Neutrophil (primary cell): Measurements from ENCODE around the gene SLMAP.
A peak's percentile ranks its signal among the peaks of the same experiment; 100 is the strongest.

Experiments used
- H3K27ac ChIP-seq: fragments of 200-600 bp; sonication (generic); 2 replicates; pipeline ENCODE4 v1.5.1; 2016; ENCODE audit warnings: mild to moderate bottlenecking, moderate library complexity
- H3K27me3 ChIP-seq: fragments of 200-600 bp; sonication (generic); 2 replicates; pipeline ENCODE4 v1.6.0; 2016; ENCODE audit warnings: mild to moderate bottlenecking
- H3K36me3 ChIP-seq: fragments of 200-600 bp; sonication (generic); 2 replicates; pipeline ENCODE4 v1.5.1; 2017
- H3K4me1 ChIP-seq, 2 experiments: fragments of 200-600 bp in 1 of 2; sonication (generic) in 1 of 2; 1 replicate in 1 of 2; 2 replicates in 1 of 2; pipeline versions ENCODE4 v1.5.1 to v1.6.1; 2013 to 2016; ENCODE audit warnings: low read depth in 1 of 2, low read length in 1 of 2, mild to moderate bottlenecking in 1 of 2, moderate library complexity in 1 of 2; ENCODE audit not compliant: control insufficient read depth in 1 of 2, insufficient read depth in 1 of 2
- H3K4me3 ChIP-seq, 2 experiments: fragments of 200-600 bp in 1 of 2; sonication (generic) in 1 of 2; 1 replicate in 1 of 2; 2 replicates in 1 of 2; pipeline ENCODE4 v1.5.1; 2013 to 2016; ENCODE audit warnings: low read depth in 1 of 2, low read length in 1 of 2, mild to moderate bottlenecking in 1 of 2, moderate library complexity in 1 of 2
- H3K9me3 ChIP-seq: fragments of 200-600 bp; sonication (generic); 2 replicates; pipeline ENCODE4 v1.5.1; 2016
- TF ChIP-seq, protein P1 (sequence below): fragments of 200-600 bp; sonication (generic); IDR thresholded peaks from 2 replicates; pipeline ENCODE4 v1.5.1; 2016; ENCODE audit warnings: antibody characterized with exemption

The SLMAP gene

DNA sequence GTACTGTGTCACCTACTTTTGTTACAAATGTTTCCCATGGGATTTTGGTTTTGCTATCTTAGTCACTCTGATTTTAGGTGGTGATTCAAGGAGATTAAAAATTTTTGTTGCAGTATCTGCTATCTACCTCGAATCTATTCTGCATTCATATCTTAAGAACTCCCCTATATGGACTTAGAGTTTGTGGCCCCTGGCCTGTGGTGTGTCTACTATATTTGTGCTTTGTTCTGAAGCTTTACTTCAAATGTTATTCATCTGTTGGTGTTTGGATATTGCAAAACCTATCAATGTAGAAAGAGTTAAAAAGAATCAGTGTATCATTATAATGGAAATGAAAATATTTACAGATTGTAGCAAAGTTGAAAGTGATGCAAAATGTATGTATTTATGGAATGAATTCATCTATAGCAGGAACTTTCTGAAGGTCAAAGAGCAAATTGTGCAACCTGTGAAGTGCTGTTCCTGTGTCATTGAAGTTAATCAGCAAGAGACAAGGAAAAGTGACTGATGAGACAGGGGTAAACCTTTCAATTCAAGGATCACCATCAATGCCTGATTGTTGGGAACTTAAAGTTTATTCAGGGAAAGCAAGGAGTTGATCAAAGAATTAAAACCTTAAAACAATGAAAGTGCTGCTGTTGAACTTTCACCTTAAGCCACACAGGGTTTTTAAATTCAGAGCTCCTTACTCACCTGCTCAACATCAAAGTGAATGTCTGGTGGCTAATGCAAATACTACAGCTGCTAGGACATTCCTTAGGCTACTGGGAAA lies 71.0 kb downstream of the SLMAP start:
- TF ChIP-seq, protein P1, sequence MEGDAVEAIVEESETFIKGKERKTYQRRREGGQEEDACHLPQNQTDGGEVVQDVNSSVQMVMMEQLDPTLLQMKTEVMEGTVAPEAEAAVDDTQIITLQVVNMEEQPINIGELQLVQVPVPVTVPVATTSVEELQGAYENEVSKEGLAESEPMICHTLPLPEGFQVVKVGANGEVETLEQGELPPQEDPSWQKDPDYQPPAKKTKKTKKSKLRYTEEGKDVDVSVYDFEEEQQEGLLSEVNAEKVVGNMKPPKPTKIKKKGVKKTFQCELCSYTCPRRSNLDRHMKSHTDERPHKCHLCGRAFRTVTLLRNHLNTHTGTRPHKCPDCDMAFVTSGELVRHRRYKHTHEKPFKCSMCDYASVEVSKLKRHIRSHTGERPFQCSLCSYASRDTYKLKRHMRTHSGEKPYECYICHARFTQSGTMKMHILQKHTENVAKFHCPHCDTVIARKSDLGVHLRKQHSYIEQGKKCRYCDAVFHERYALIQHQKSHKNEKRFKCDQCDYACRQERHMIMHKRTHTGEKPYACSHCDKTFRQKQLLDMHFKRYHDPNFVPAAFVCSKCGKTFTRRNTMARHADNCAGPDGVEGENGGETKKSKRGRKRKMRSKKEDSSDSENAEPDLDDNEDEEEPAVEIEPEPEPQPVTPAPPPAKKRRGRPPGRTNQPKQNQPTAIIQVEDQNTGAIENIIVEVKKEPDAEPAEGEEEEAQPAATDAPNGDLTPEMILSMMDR: no peak
- H3K4me1 ChIP-seq: peaks cover 0 to 3% of the 10 kb centered on the region in 2 experiments
- peak overlapping the region; percentile 30 for H3K27ac ChIP-seq
- H3K4me3 ChIP-seq: no peak overlapping the region
- no peaks in the 10 kb centered on the region for H3K9me3 ChIP-seq
- no peaks in the 10 kb centered on the region for H3K27me3 ChIP-seq
- peaks cover 15% of the 10 kb centered on the region for H3K36me3 ChIP-seq

DNA sequence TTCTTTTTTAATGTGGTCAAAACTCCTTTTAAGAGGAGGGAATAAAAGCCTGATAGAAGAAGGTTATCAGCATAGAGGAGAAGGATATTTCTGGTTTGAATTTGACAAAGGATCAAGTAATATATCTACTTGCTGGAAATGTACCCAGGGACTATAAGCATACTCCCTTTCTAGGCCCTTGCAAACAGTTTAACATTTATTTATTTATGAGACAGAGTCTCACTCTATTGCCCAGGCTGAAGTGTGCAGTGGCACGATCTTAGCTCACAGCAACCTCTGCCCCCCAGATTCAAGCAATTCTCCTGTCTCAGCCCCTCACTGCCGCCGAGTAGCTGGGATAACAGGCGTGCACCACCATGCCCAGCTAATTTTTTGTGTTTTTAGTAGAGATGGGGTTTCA lies 71.6 kb downstream of the SLMAP start:
- H3K4me1 ChIP-seq: peaks cover 0 to 3% of the 10 kb centered on the region in 2 experiments

DNA sequence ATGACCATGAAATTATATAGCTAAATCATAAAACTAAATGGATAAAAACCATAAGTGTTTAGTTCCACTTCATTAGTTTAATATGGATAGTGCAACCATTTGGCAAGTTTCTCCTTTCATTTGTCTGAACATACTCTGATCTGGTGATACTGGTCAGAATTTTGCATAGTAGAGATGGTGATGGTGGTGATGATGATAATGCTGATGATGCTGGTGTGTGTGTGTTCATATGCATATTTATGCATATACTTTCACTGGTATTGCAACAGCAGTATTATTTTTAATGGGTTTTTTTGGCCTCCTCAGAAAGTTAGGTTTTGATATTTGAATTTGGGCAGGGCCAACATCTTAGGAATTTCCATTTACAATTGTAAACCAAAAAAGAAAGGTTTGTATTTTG lies 76.4 kb downstream of the SLMAP start:
- no peak overlapping the region for H3K27ac ChIP-seq
- H3K36me3 ChIP-seq: peaks cover 27% of the 10 kb centered on the region
- no peak overlapping the region for H3K4me3 ChIP-seq
- H3K27me3 ChIP-seq: no peaks in the 10 kb centered on the region
- H3K4me1 ChIP-seq: no peaks in the 10 kb centered on the region
- no peaks in the 10 kb centered on the region for H3K9me3 ChIP-seq
- TF ChIP-seq, protein P1: no peak

More for the DNA sequence above, 71.6 kb downstream of the SLMAP start:
- Histone ChIP-seq H3K27ac (peak overlapping the region; percentile 30), H3K36me3 (peaks cover 21% of the 10 kb centered on the region), H3K27me3 (no peaks in the 10 kb centered on the region), H3K9me3 (no peaks in the 10 kb centered on the region), H3K4me3 (no peak overlapping the region)
- TF ChIP-seq, protein P1: no peak

DNA sequence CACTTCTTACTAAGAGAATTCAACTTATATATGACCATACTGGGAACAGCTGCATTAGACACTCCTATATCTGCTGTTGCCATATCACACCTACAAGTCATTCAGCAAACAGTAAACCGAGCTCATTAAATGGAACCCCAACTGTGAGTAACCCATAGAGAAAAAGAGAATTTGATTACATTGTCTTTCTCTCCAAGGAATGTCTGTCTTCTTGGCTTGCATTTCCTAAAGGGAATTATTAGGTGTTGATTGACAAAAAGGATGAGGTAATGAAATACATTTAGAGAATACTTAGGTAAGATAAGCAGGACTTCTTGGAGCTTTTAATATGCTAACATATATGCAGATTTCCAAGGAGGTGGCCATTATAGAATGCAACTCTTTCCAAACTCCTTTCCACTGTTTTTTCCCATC lies 76.8 kb downstream of the SLMAP start:
- Histone ChIP-seq H3K9me3 (no peaks in the 10 kb centered on the region), H3K36me3 (peaks cover 27% of the 10 kb centered on the region), H3K4me1 (no peaks in the 10 kb centered on the region), H3K27me3 (no peaks in the 10 kb centered on the region), H3K27ac (no peak overlapping the region), H3K4me3 (no peak overlapping the region)
- TF ChIP-seq, protein P1: no peak

DNA sequence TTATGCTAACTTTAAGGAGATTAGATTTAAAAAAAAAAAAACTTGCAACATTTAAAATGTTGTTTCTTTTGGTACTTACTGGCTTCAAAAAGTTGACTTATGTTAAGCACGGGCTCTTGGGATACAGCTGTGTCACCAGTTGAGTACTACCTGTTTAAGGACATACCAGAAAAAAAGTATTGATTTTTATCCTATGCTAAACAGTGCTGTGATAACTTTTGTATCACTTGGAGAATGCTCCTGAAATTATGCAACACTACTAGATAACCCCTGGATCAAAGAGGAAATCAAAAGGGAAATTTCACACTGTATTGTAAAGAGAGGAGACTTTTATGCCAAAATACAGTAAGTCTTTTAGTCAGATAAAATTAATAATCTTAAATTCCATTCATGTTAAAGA lies 77.7 kb downstream of the SLMAP start:
- TF ChIP-seq, protein P1: no peak

More for the DNA sequence above, 77.7 kb downstream of the SLMAP start:
- H3K4me1 ChIP-seq: no peaks in the 10 kb centered on the region
- no peaks in the 10 kb centered on the region for H3K27me3 ChIP-seq
- peaks cover 27% of the 10 kb centered on the region for H3K36me3 ChIP-seq
- H3K27ac ChIP-seq: no peak overlapping the region
- H3K4me3 ChIP-seq: no peak overlapping the region
- no peaks in the 10 kb centered on the region for H3K9me3 ChIP-seq
